LNCAP (cell line): Measurements from ENCODE around the gene PFN1.

ENCODE experiments used
- CTCF ChIP-seq: fragments of 450-650 bp; IDR thresholded peaks from 2 replicates; pipeline ENCODE4 v1.5.1; 2017; ENCODE audit warnings: mild to moderate bottlenecking

Gene PFN1

GRCh38 chr17:4951486-4951885 is 3.2 kb upstream of the PFN1 start:
- TF ChIP-seq CTCF, result no peak

DNA sequence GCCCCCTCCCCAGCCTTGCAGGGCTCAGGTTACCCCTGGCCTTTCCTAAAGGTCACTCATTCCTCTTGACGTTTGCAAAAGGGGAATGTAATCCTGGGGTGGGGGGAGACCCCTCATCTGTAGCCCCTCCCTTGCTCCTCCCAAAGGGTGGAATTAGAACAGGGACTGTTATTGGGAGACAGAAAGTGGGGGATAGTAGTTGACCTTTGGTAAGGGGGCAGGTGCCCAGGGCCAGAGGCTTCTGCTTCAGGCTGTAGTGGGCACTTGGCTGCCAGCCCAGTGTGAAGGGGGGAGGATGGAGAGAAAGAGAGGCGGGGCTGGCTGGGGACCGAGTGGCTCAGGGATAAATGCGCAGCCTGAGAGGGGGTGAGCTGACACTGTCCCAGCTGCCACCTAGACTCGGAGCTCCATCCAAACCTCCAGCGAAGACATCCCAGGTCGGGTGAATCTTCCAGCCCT is 2.4 kb upstream of the PFN1 start, which contains the start of gene ENO3:
Gene ENO3, plus strand, starts transcription at position 374 of the 459 bp plus-strand sequence. CDS start 711 bp downstream, outside the sequence.
- TF ChIP-seq CTCF, result no peak

DNA sequence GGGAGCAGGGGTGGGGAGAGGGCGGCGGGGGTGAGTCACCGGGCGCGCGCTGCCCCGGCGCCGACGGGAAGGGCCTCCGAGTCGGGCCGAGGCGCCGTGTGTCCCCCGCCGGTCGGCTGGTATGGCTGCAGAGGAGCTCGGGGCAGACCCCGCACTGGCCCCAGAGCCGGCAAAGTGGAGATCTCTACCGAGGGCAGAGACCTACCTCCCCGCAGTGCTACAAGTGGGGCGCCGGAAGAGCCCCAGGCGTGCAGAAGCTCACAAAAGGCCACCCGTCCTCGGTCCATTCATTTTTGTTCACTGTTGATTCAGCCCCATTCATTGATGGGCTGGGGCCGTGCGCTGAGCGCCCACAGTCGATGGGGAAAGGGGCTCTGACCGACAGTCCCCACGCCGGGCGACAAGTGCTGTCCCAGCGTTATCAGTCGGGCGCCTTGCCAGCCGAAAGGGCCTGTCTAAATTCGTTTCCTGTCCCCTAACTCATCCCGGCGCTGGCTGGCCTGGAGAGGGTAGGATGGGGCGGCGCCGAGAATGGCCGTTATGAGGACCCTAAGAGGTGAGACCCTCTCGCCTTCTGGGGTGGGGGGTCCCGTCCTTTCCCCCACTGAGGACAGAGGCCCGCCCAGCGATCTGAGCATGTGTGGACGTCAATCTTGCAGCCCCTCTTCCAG is 1.9 kb upstream of the PFN1 start:
- no peak for TF ChIP-seq CTCF

- TF ChIP-seq CTCF, result no peak
Observed at GRCh38 chr17:4949321-4950074, 1.2 kb upstream of the PFN1 start.

DNA sequence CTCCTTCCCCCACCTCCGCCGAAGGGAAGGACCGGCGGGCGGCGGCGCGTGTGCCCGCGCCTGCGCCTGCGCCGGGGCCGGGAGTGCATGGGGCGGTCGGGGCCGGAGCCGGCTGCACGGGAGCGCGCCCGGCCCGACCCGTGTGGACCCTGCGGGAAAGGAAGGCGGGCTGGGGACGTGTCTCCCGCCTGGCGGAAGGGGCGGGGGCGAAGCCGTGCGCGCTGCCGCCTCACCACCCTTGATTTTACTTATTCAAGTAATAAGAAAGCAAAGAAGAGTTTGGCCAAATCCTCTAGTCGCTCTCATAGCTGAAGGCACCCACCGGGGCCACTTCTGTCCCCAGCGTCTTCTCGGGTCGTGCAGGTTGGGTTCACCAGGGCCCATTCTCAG is 596 bp upstream of the PFN1 start:
- TF ChIP-seq CTCF, result no peak

DNA sequence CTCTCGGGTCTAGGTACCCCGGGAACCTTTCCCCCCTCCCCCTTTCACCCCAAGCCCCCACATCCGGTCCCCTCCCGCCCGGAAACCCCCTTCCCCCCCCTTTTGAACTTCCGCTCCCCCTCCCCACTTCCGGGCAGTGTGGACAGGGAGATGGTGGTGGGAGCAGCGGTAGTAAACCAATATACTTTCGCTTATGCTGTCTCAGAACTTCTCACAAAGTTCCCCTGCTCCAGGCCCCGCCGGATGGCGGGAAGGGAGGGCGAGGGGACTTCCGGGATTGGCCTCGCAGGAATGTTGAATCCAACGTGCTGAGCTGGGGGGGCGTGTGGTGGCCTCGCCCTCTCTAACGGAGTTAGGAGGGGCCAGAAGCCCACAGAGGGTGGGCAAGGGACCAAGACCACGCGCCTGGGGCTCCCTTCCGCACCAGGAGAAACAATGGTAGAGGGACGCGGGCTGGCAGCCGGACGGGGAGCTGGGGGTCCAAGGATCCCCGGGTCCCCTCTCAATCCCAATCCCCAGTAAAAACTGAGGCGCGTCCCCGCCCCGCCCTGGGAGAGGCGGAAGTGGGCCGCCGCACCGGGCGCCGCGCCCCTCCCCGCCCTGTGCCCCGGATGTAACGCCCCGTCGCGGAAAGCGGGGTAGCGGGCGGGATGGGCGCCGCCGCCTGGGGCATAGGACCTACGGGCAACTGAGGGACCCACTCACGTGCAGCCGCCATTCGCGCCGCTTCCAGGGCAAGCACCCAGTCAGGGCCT is 742 bp downstream of the PFN1 start:
- TF ChIP-seq CTCF, result no peak

DNA sequence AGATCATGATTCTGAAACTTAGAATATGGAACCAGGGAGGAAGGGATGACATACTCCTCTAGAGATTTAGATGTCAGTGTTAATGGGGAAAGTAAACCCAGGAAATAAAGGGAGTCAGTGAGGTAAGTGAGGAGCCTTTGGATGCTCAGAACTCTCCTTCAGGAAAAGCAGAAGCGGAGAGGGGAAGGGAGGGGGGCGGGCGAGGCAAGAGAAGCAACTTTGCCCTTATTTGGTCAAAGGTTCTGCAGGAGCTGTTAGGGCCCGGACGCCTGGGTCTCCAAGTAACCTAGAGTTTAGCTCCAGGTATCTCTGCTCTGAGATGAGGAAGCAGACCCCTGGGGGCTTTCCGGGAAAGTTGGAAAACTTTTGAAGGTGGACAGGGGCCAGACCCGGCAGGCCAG is 1.3 kb downstream of the PFN1 start:
- TF ChIP-seq CTCF, result no peak
